ENCODE data around the gene P2RX7. TPM values are rescaled to one million over a fixed set of nuclear protein-coding genes. Genes with fewer than 3 reads are reported as not detected.

The P2RX7 gene
- total RNA-seq, 1 donor from 2014 or later = 0.47 TPM

GRCh38 chr12:121099779-121100178, 32.9 kb upstream of the P2RX7 start:
- peaks cover 9% of the 10 kb centered on the region for H3K4me1 Mint-ChIP-seq (ENCODE audit: low read depth)
- no peak overlapping the region for H3K27ac Mint-ChIP-seq (ENCODE audit: unreplicated experiment)
- no peak for TF ChIP-seq CTCF (IDR thresholded peaks at IDR 0.05)
- peaks cover 15% of the 10 kb centered on the region for H3K9me3 Mint-ChIP-seq (ENCODE audit: low read depth)
- DNase-seq (ENCODE audit: low spot score) = no peak
- H3K27me3 Mint-ChIP-seq (ENCODE audit: low read depth) = peaks cover 12% of the 10 kb centered on the region
- no peak overlapping the region for H3K4me3 Mint-ChIP-seq (ENCODE audit: unreplicated experiment)
- peaks cover 6% of the 10 kb centered on the region for H3K36me3 Mint-ChIP-seq (ENCODE audit: low read depth)

- Mint-ChIP-seq H3K9me3 (ENCODE audit: low read depth) (peaks cover 19% of the 10 kb centered on the region), H3K4me1 (ENCODE audit: low read depth) (no peaks in the 10 kb centered on the region), H3K4me3 (ENCODE audit: unreplicated experiment) (no peak overlapping the region), H3K36me3 (ENCODE audit: low read depth) (peaks cover 6% of the 10 kb centered on the region), H3K27ac (ENCODE audit: unreplicated experiment) (no peak overlapping the region), H3K27me3 (ENCODE audit: low read depth) (peaks cover 5% of the 10 kb centered on the region)
- TF ChIP-seq CTCF (IDR thresholded peaks at IDR 0.05) = no peak
- DNase-seq (ENCODE audit: low spot score) = no peak
Measured at GRCh38 chr12:121102307-121102706, 30.4 kb upstream of the P2RX7 start.

- Mint-ChIP-seq H3K9me3 (ENCODE audit: low read depth) (peaks cover 7% of the 10 kb centered on the region), H3K27me3 (ENCODE audit: low read depth) (peaks cover 2% of the 10 kb centered on the region), H3K4me3 (ENCODE audit: unreplicated experiment) (no peak overlapping the region), H3K36me3 (ENCODE audit: low read depth) (peaks cover 2% of the 10 kb centered on the region), H3K4me1 (ENCODE audit: low read depth) (no peaks in the 10 kb centered on the region), H3K27ac (ENCODE audit: unreplicated experiment) (no peak overlapping the region)
- TF ChIP-seq CTCF (IDR thresholded peaks at IDR 0.05) = no peak
- no peak for DNase-seq (ENCODE audit: low spot score)
Measured at GRCh38 chr12:121107681-121108080, 25.0 kb upstream of the P2RX7 start.

- H3K36me3 Mint-ChIP-seq (ENCODE audit: low read depth) = peaks cover 2% of the 10 kb centered on the region
- no peak for TF ChIP-seq CTCF (IDR thresholded peaks at IDR 0.05)
- DNase-seq (ENCODE audit: low spot score) = no peak
- peaks cover 7% of the 10 kb centered on the region for H3K9me3 Mint-ChIP-seq (ENCODE audit: low read depth)
- H3K4me3 Mint-ChIP-seq (ENCODE audit: unreplicated experiment) = no peak overlapping the region
- no peak overlapping the region for H3K27ac Mint-ChIP-seq (ENCODE audit: unreplicated experiment)
- H3K4me1 Mint-ChIP-seq (ENCODE audit: low read depth) = no peaks in the 10 kb centered on the region
- no peaks in the 10 kb centered on the region for H3K27me3 Mint-ChIP-seq (ENCODE audit: low read depth)
Measured at GRCh38 chr12:121108492-121108891, 24.2 kb upstream of the P2RX7 start.

GRCh38 chr12:121110211-121110940, 22.3 kb upstream of the P2RX7 start:
- H3K36me3 Mint-ChIP-seq (ENCODE audit: low read depth) = no peaks in the 10 kb centered on the region
- no peak overlapping the region for H3K4me3 Mint-ChIP-seq (ENCODE audit: unreplicated experiment)
- no peaks in the 10 kb centered on the region for H3K4me1 Mint-ChIP-seq (ENCODE audit: low read depth)
- H3K27me3 Mint-ChIP-seq (ENCODE audit: low read depth) = no peaks in the 10 kb centered on the region
- TF ChIP-seq CTCF (IDR thresholded peaks at IDR 0.05) = peak; percentile 99
- no peak for DNase-seq (ENCODE audit: low spot score)
- no peaks in the 10 kb centered on the region for H3K9me3 Mint-ChIP-seq (ENCODE audit: low read depth)
- H3K27ac Mint-ChIP-seq (ENCODE audit: unreplicated experiment) = no peak overlapping the region

All from chondrocyte (in vitro differentiated cells).